SK-N-SH (cell line): ENCODE results near the gene AKAP10.

Experiments used
- CTCF ChIP-seq: fragments of 200-600 bp; sonication (generic); IDR thresholded peaks from 2 replicates; pipeline ENCODE4 v1.6.1; 2017; ENCODE audit warnings: antibody characterized with exemption, mild to moderate bottlenecking, moderate library complexity
- MAX ChIP-seq: IDR thresholded peaks from 2 replicates; pipeline ENCODE4 v1.4.0; 2012; ENCODE audit warnings: low read depth

GRCh38 chr17:19876529-19877161, 101.0 kb downstream of the AKAP10 start:
- TF ChIP-seq CTCF: no peak
- TF ChIP-seq MAX: no peak
